Activated CD8-positive, alpha-beta memory T cell treated with anti-CD3 and anti-CD28 coated beads for 24 hours (primary cell): Measurements from ENCODE around the gene TXK.
"Not testable (repeated sequence)": the region's sequence is repeated elsewhere in the genome, so short reads cannot be mapped to it uniquely, and the experiment has no call there.

Source experiments
- DNase-seq: peaks from one replicate; pipeline ENCODE4 v3.0.0-alpha.2; 2020

TXK gene

DNA sequence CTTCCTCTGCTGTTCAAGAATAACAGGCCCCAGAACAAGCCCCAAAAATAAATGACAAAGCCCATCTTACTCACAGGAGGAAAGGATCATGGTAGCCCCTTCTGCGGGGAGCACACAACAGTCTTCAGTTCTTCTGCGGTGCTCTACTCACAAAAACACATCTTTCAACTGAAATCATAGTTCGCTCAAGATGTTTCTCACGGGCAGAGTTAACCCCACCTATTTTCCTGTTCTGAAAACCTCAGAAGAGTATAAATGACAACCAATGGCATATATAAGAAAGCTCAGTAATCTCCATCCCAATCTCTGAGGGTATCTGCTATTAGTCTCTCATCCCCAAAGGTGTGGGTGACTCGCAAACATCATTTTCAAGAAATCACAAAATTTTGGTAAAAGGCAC, at the start of gene TXK:
TXK (minus strand) TSS at position 170 of the 400 bp plus-strand sequence; CDS start at position 90, 80 bp downstream.
- no peak for DNase-seq

DNA sequence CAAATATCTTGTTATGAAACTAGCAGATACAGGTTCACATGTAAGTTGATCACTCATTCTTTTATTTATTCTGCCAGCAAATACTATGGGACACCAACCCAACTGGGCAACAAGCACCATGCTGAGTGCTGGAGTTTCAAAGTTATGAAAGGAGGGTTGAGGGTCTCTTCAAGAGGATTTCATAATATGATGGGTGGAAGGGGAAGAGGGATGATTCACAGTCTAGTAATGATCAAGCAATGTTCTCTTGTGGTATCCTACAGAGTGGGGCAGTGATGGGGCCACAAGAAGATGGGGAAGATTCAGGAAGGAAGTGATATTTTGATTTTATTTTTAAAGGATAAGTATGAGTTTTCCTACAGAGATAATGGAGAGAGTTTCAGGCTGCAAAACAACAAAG, 46.2 kb upstream of the TXK start:
- DNase-seq = no peak

DNA sequence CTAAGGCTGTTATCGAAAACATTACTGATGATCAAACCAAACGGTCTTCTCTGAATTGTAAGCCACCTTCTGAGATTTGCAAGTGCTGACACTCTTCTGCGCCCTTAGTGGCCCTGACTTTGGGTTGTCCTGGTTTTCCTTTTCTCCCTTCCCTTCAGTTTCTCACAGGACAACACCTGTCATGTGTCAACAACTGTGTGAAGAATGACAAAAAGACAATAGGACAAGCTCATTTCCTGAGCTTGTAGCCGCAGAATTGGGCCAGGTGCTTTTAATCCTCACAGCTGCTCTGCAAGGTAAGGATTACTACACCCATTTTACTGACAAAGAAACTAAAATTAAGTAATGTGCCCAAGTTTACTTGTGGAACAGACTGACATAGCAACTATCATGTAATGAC, 44.9 kb upstream of the TXK start:
- no peak for DNase-seq

GRCh38 chr4:48175806-48176205, 41.8 kb upstream of the TXK start:
- DNase-seq = no peak

DNA sequence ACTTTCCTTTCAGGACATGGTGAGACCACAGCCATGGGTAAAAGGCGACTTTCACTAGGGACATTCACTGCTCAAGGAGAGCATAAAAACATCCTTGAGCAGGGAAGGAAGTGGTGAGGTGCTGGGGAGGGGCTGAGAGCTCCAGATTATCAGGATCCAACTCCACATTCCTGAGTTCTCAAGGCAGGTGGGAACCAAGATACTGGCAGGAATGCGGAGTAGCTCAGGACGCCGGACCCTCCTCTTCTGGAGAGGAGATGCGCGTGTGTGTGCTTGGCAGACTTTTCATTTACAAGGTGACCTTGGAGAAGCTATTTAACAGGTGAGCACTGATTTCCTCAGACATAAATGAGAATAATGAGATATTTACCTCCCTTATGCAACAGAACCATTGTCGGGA, 41.3 kb upstream of the TXK start:
- no peak for DNase-seq

- DNase-seq = no peak
These were observed 39.3 kb upstream of the TXK start for GRCh38 chr4:48173056-48173991.

- no peak for DNase-seq
These were observed 38.6 kb upstream of the TXK start for GRCh38 chr4:48172651-48173050.

GRCh38 chr4:48169636-48170035, 35.6 kb upstream of the TXK start:
- DNase-seq = no peak

DNA sequence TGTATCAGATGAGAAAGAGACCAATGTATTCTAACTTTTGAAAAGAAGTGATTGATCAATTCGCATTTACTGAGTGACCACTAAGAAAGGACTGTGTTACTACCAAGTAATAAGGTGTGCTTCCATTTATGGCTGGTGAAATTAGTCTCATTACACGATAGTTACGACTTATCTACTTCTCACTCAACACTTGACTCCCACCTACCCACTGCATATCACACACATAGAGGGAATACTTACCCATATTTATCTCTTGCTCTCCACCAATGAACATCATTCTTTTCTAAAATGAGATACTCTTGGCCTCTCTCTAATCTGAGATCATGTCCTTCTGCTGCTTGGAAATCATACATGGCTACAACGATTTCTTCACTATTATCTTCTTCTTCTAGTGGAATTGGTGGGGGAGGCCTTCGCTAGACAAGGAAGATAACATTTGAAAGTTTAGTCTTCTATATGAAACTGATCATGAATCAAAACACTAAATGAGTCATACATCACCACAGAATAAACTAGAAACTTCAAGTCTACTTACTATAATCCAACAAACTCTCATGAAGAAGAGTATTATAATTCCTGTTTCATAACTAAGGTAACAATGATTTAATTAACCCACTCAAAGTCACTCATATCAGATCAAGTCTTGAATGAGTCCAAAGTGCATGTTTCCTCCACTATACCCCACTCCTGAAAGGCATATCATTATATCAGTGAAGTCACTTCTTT, 33.7 kb upstream of the TXK start:
- no peak for DNase-seq

DNA sequence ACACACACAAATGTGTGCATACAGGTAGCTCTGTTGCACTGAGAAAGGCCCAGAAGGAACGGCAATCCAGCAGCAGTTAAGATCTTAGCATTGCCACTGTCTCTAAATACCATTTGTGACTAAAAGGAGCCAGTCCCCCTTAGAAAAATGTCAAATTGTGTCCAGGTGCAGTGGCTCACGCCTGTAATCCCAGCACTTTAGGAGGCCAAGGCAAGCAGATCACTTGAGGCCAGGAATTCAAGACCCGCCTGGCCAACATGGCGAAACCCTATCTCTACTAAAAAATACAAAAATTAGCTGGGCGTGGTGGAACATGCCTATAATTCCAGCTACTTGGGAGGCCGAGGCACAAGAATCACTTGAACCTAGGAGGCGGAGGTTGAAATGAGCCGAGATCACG, 30.5 kb upstream of the TXK start:
- not testable (repeated sequence) for DNase-seq

- no peak for DNase-seq
These were observed 29.7 kb upstream of the TXK start for GRCh38 chr4:48163746-48164145.

- DNase-seq = no peak
These were observed 28.1 kb upstream of the TXK start for GRCh38 chr4:48162162-48162561.

- no peak for DNase-seq
These were observed 23.2 kb upstream of the TXK start for GRCh38 chr4:48157271-48157670.

- DNase-seq = no peak
These were observed 22.4 kb upstream of the TXK start for GRCh38 chr4:48156423-48156822.

DNA sequence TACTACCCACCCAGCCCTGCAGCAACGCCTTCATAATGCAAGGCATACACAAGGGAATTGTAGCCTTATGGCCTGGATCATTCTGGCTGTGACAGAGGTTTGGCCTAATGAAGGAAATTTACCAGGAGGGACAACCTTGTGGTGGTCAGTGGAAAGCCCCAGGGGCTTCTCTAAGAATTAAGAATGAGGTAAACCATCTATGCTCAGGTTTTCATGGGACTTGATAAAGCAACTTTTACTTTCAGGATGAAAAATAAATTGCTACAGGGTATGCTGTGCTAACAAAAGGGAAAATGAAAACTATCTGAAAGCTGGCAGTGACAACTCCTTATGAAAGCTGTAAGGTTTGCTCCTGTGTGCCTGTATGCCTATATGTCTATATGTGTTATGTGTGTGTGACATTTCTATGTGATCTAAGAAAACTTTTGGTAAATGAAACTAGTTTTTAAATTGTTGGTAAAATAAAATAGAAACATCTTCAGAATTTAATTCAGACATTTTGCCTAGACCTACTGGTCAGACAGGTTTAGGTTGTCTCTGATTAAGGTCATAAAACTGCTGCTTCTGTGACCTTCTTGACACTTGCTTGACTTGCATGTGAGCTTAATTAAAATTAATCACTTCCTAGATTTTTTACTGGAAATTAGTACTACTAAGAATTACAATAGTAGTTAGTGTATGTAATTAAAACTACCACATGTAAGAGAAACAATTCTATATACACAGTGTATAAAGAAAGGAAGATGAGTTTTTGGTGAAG, 19.9 kb upstream of the TXK start:
- DNase-seq = no peak

GRCh38 chr4:48152259-48152658, 18.2 kb upstream of the TXK start:
- DNase-seq = no peak

DNA sequence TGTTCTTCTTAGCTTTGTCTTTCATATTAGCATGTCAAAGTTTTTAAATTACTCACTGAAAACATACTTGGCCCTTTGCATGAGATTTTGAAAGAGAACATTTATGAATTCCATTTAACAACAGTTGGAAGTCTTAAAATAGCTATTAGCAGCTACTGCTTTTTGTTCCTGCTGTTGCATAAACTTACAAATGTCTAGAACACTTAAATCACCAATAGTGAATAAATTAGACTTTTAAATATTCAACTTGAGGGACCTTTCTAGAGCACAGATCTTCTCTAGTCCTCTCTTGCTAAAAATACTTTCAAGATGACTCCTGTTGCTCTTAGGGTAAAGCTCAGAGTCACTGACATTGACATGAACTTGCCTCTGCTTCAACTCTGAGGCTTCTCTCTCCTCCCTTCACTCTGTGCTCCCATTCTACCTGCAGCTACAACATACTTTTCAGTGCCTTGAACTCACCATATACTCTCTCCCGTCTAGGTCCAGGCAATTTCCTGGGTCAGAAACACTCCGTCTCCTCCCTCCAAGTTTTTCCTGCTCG, 15.8 kb upstream of the TXK start:
- DNase-seq = no peak

DNA sequence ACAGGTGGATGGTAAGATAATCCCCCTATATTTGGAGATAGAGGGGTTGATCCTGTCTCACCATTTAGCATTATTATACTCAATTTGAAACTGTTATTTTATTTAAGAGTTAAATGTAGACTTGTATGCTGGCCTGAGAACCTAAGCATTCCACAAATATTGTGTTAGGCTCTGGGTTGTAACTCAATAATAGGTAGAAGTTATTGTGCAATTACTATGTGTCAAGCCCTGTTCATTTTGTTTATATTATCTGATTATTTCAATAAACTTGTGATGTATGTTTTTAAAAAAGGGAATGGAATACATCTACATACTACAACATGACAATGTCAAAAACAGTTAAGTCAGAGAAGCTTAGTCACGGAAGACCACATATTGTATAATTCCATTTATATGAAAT, 13.6 kb upstream of the TXK start:
- no peak for DNase-seq

DNA sequence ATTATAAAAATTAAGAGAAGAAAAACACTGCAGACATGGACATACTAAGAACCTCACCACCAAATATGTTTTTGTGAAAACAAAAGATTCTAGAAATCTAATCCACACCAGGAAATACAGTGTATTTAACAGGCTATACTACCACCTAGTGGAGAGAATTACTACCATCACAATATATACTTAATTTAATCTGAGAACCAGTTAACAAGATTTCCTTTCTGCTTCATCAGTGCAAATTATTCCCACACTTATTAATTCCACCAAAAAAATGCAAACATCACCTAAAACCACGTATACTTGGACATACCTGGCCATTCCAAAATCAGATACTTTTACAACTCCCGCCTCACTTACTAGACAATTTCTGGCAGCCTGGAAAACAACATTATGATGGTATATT, 7.0 kb upstream of the TXK start:
- no peak for DNase-seq

- no peak for DNase-seq
These were observed 5.6 kb upstream of the TXK start for GRCh38 chr4:48139691-48140090.

DNA sequence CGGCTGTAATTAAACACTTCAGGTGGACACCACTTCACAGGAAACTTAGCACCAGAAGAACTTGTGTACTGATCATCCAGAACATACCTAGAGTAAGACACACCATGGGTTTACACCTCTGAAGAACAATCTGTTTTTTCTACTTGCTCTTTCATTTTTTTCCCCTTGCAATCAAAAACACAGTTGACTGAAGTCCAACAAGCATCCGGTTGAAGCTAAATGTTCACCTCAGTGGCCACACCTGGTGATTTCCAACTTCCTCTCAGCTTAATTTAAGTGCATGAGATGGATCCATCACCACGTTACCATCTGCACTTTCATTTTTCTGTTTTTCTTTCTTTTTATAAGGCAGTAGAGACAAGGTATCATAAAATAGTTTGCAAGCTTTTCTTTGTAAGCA, 4.9 kb upstream of the TXK start:
- no peak for DNase-seq

- DNase-seq = no peak
These were observed 4.5 kb upstream of the TXK start for GRCh38 chr4:48138511-48138910.

- DNase-seq = no peak
These were observed 3.8 kb upstream of the TXK start for GRCh38 chr4:48137846-48138245.
